Measurements from ENCODE around the gene HS3ST2.

Gene HS3ST2

GRCh38 chr16:22864375-22864774, 50.4 kb downstream of the HS3ST2 start:
- no peak overlapping the region for H3K18ac ChIP-seq (ENCODE audit: low read length)
- no peak overlapping the region for H2BK5ac ChIP-seq (ENCODE audit: low read length)
- no peak overlapping the region for H3K23ac ChIP-seq (ENCODE audit: low read depth, low read length, poor library complexity)
- H3K4me2 ChIP-seq (ENCODE audit: insufficient read depth, low read length, poor library complexity, severe bottlenecking): no peak overlapping the region
- H2BK120ac ChIP-seq (ENCODE audit: low read depth, low read length): no peak overlapping the region
- H4K8ac ChIP-seq (ENCODE audit: low read depth, low read length): no peak overlapping the region
- no peak overlapping the region for H2AFZ ChIP-seq (ENCODE audit: low read length)
- H2BK12ac ChIP-seq (ENCODE audit: low read length): no peak overlapping the region
- H3K9ac ChIP-seq (ENCODE audit: low read depth, low read length, poor library complexity): no peak overlapping the region
- H2AK5ac ChIP-seq (ENCODE audit: low read depth, low read length): no peak overlapping the region
- no peaks in the 10 kb centered on the region for H3K4me1 ChIP-seq (ENCODE audit: control insufficient read depth in 2 of 2, insufficient read depth in 1 of 2, low read depth in 1 of 2, low read length in 2 of 2)
- H3K9me3 ChIP-seq (replicated peaks in 1 of 2; ENCODE audit: control insufficient read depth in 2 of 2, insufficient read depth in 1 of 2, low read depth in 1 of 2, low read length in 2 of 2): no peaks in the 10 kb centered on the region
- no peak overlapping the region for H2BK15ac ChIP-seq (ENCODE audit: low read length)
- no peak overlapping the region for H3K14ac ChIP-seq (ENCODE audit: low read length)
- no peak overlapping the region for H3K4me3 ChIP-seq (ENCODE audit: low read length in 2 of 2)
- H3K4ac ChIP-seq (ENCODE audit: low read length): no peak overlapping the region
- no peaks in the 10 kb centered on the region for H3K27me3 ChIP-seq (ENCODE audit: control insufficient read depth in 3 of 3, insufficient read depth in 3 of 3, low read depth in 1 of 3, low read length in 3 of 3)
- H3K79me1 ChIP-seq (ENCODE audit: low read depth, low read length): no peaks in the 10 kb centered on the region
- no peak for DNase-seq (ENCODE audit: low spot score)
- H4K91ac ChIP-seq (ENCODE audit: low read depth, low read length, poor library complexity): no peak overlapping the region
- no peaks in the 10 kb centered on the region for H3K36me3 ChIP-seq (replicated peaks in 1 of 2; ENCODE audit: control insufficient read depth in 2 of 2, insufficient read depth in 2 of 2, low read length in 2 of 2)
- no peak overlapping the region for H3K27ac ChIP-seq (replicated peaks; ENCODE audit: low read length)

- H3K27ac ChIP-seq (replicated peaks; ENCODE audit: low read length): no peak overlapping the region
- no peak overlapping the region for H2BK5ac ChIP-seq (ENCODE audit: low read length)
- peaks cover 0 to 4% (median 0%) of the 10 kb centered on the region in 3 experiments for H3K27me3 ChIP-seq (ENCODE audit: control insufficient read depth in 3 of 3, insufficient read depth in 3 of 3, low read depth in 1 of 3, low read length in 3 of 3)
- no peak overlapping the region for H3K4me3 ChIP-seq (ENCODE audit: low read length in 2 of 2)
- no peak overlapping the region for H2BK12ac ChIP-seq (ENCODE audit: low read length)
- H4K8ac ChIP-seq (ENCODE audit: low read depth, low read length): no peak overlapping the region
- H2AK5ac ChIP-seq (ENCODE audit: low read depth, low read length): no peak overlapping the region
- no CpG with 5 or more reads among the region's 5 CpGs for WGBS, 2 donors (ENCODE audit: extremely low coverage in 2 of 2, insufficient read length in 2 of 2, insufficient replicate concordance in 1 of 2)
- no peak overlapping the region for H2BK120ac ChIP-seq (ENCODE audit: low read depth, low read length)
- no peak overlapping the region for H3K4me2 ChIP-seq (ENCODE audit: insufficient read depth, low read length, poor library complexity, severe bottlenecking)
- no peak overlapping the region for H3K14ac ChIP-seq (ENCODE audit: low read length)
- no peak overlapping the region for H3K9ac ChIP-seq (ENCODE audit: low read depth, low read length, poor library complexity)
- no peak overlapping the region for H3K23ac ChIP-seq (ENCODE audit: low read depth, low read length, poor library complexity)
- no peak overlapping the region for H3K18ac ChIP-seq (ENCODE audit: low read length)
- H3K36me3 ChIP-seq (replicated peaks in 1 of 2; ENCODE audit: control insufficient read depth in 2 of 2, insufficient read depth in 2 of 2, low read length in 2 of 2): no peaks in the 10 kb centered on the region
- H3K4me1 ChIP-seq (ENCODE audit: control insufficient read depth in 2 of 2, insufficient read depth in 1 of 2, low read depth in 1 of 2, low read length in 2 of 2): no peaks in the 10 kb centered on the region
- H3K4ac ChIP-seq (ENCODE audit: low read length): no peak overlapping the region
- H4K91ac ChIP-seq (ENCODE audit: low read depth, low read length, poor library complexity): no peak overlapping the region
- no peak overlapping the region for H2BK15ac ChIP-seq (ENCODE audit: low read length)
- H3K9me3 ChIP-seq (replicated peaks in 1 of 2; ENCODE audit: control insufficient read depth in 2 of 2, insufficient read depth in 1 of 2, low read depth in 1 of 2, low read length in 2 of 2): no peaks in the 10 kb centered on the region
- H2AFZ ChIP-seq (ENCODE audit: low read length): no peak overlapping the region
- H3K79me1 ChIP-seq (ENCODE audit: low read depth, low read length): no peaks in the 10 kb centered on the region
- no peak for DNase-seq (ENCODE audit: low spot score)
These were observed 54.7 kb downstream of the HS3ST2 start for GRCh38 chr16:22868593-22869224.

GRCh38 chr16:22871861-22872260, 57.9 kb downstream of the HS3ST2 start:
- Histone ChIP-seq H3K27me3 (ENCODE audit: control insufficient read depth in 3 of 3, insufficient read depth in 3 of 3, low read depth in 1 of 3, low read length in 3 of 3) (peaks cover 0 to 4% (median 0%) of the 10 kb centered on the region in 3 experiments), H4K91ac (ENCODE audit: low read depth, low read length, poor library complexity) (no peak overlapping the region), H3K4me2 (ENCODE audit: insufficient read depth, low read length, poor library complexity, severe bottlenecking) (no peak overlapping the region), H3K4me3 (ENCODE audit: low read length in 2 of 2) (no peak overlapping the region), H3K23ac (ENCODE audit: low read depth, low read length, poor library complexity) (no peak overlapping the region), H2BK15ac (ENCODE audit: low read length) (no peak overlapping the region), H2BK120ac (ENCODE audit: low read depth, low read length) (no peak overlapping the region), H4K8ac (ENCODE audit: low read depth, low read length) (no peak overlapping the region), H3K27ac (replicated peaks; ENCODE audit: low read length) (no peak overlapping the region), H2AFZ (ENCODE audit: low read length) (no peak overlapping the region), H3K9ac (ENCODE audit: low read depth, low read length, poor library complexity) (no peak overlapping the region), H3K4me1 (ENCODE audit: control insufficient read depth in 2 of 2, insufficient read depth in 1 of 2, low read depth in 1 of 2, low read length in 2 of 2) (no peaks in the 10 kb centered on the region), H3K79me1 (ENCODE audit: low read depth, low read length) (no peaks in the 10 kb centered on the region), H3K18ac (ENCODE audit: low read length) (no peak overlapping the region), H2AK5ac (ENCODE audit: low read depth, low read length) (no peak overlapping the region), H3K9me3 (replicated peaks in 1 of 2; ENCODE audit: control insufficient read depth in 2 of 2, insufficient read depth in 1 of 2, low read depth in 1 of 2, low read length in 2 of 2) (no peaks in the 10 kb centered on the region), H2BK12ac (ENCODE audit: low read length) (no peak overlapping the region), H3K14ac (ENCODE audit: low read length) (no peak overlapping the region), H3K36me3 (replicated peaks in 1 of 2; ENCODE audit: control insufficient read depth in 2 of 2, insufficient read depth in 2 of 2, low read length in 2 of 2) (no peaks in the 10 kb centered on the region), H3K4ac (ENCODE audit: low read length) (no peak overlapping the region), H2BK5ac (ENCODE audit: low read length) (no peak overlapping the region)
- DNase-seq (ENCODE audit: low spot score): no peak
- no CpG with 5 or more reads among the region's 4 CpGs for WGBS, 2 donors (ENCODE audit: extremely low coverage in 2 of 2, insufficient read length in 2 of 2, insufficient replicate concordance in 1 of 2)

- H3K79me1 ChIP-seq (ENCODE audit: low read depth, low read length): no peaks in the 10 kb centered on the region
These were observed 60.4 kb downstream of the HS3ST2 start for GRCh38 chr16:22874394-22874793.

More at GRCh38 chr16:22874394-22874793, 60.4 kb downstream of the HS3ST2 start:
- no CpG with 5 or more reads among the region's 4 CpGs for WGBS, 2 donors (ENCODE audit: extremely low coverage in 2 of 2, insufficient read length in 2 of 2, insufficient replicate concordance in 1 of 2)
- Histone ChIP-seq H2BK5ac (ENCODE audit: low read length) (no peak overlapping the region), H2AK5ac (ENCODE audit: low read depth, low read length) (no peak overlapping the region), H4K8ac (ENCODE audit: low read depth, low read length) (no peak overlapping the region), H3K4ac (ENCODE audit: low read length) (no peak overlapping the region), H3K14ac (ENCODE audit: low read length) (no peak overlapping the region), H3K27me3 (ENCODE audit: control insufficient read depth in 3 of 3, insufficient read depth in 3 of 3, low read depth in 1 of 3, low read length in 3 of 3) (peaks cover 0 to 12% (median 0%) of the 10 kb centered on the region in 3 experiments), H3K4me3 (ENCODE audit: low read length in 2 of 2) (no peak overlapping the region), H3K4me1 (ENCODE audit: control insufficient read depth in 2 of 2, insufficient read depth in 1 of 2, low read depth in 1 of 2, low read length in 2 of 2) (no peaks in the 10 kb centered on the region), H2BK120ac (ENCODE audit: low read depth, low read length) (no peak overlapping the region), H4K91ac (ENCODE audit: low read depth, low read length, poor library complexity) (no peak overlapping the region), H2BK15ac (ENCODE audit: low read length) (no peak overlapping the region), H3K36me3 (replicated peaks in 1 of 2; ENCODE audit: control insufficient read depth in 2 of 2, insufficient read depth in 2 of 2, low read length in 2 of 2) (no peaks in the 10 kb centered on the region), H2AFZ (ENCODE audit: low read length) (no peak overlapping the region), H3K9ac (ENCODE audit: low read depth, low read length, poor library complexity) (no peak overlapping the region), H2BK12ac (ENCODE audit: low read length) (no peak overlapping the region), H3K18ac (ENCODE audit: low read length) (no peak overlapping the region), H3K23ac (ENCODE audit: low read depth, low read length, poor library complexity) (no peak overlapping the region), H3K4me2 (ENCODE audit: insufficient read depth, low read length, poor library complexity, severe bottlenecking) (no peak overlapping the region), H3K9me3 (replicated peaks in 1 of 2; ENCODE audit: control insufficient read depth in 2 of 2, insufficient read depth in 1 of 2, low read depth in 1 of 2, low read length in 2 of 2) (no peaks in the 10 kb centered on the region), H3K27ac (replicated peaks; ENCODE audit: low read length) (no peak overlapping the region)
- no peak for DNase-seq (ENCODE audit: low spot score)

Measured in neuronal stem cell (in vitro differentiated cells).